HG02981 (cell line): ENCODE results near the gene TIMM13.
A peak's percentile ranks its signal among the peaks of the same experiment; 100 is the strongest.

Experiments
- ATAC-seq: cut with Tn5 transposase; IDR thresholded peaks from one replicate; pipeline ENCODE4 v1.9.1; 2021; ENCODE audit warnings: mild to moderate bottlenecking, moderate library complexity; ENCODE audit not compliant: unreplicated experiment

TIMM13 gene

GRCh38 chr19:2455851-2456570 lies 28.6 kb upstream of the TIMM13 start:
- ATAC-seq = peak; percentile 28

- no peak for ATAC-seq
These were observed 27.8 kb upstream of the TIMM13 start for GRCh38 chr19:2454962-2455850.

- no peak for ATAC-seq
These were observed 27.0 kb upstream of the TIMM13 start for GRCh38 chr19:2454199-2454961.

GRCh38 chr19:2453431-2454025 lies 26.1 kb upstream of the TIMM13 start:
- no peak for ATAC-seq

GRCh38 chr19:2451741-2452140 lies 24.4 kb upstream of the TIMM13 start:
- ATAC-seq = no peak

GRCh38 chr19:2451138-2451537 lies 23.8 kb upstream of the TIMM13 start:
- ATAC-seq = no peak

- ATAC-seq = no peak
These were observed 21.6 kb upstream of the TIMM13 start for GRCh38 chr19:2449019-2449418.

- ATAC-seq = no peak
These were observed 19.0 kb upstream of the TIMM13 start for GRCh38 chr19:2446381-2446780.

GRCh38 chr19:2444251-2445002 lies 17.0 kb upstream of the TIMM13 start:
- ATAC-seq = no peak

- no peak for ATAC-seq
These were observed 16.4 kb upstream of the TIMM13 start for GRCh38 chr19:2443785-2444182.

GRCh38 chr19:2443116-2443784 lies 15.9 kb upstream of the TIMM13 start:
- ATAC-seq = no peak

- ATAC-seq = no peak
These were observed 13.8 kb upstream of the TIMM13 start for GRCh38 chr19:2441096-2441752.

- ATAC-seq = no peak
These were observed 13.1 kb upstream of the TIMM13 start for GRCh38 chr19:2440515-2440914.

GRCh38 chr19:2438178-2438577 lies 10.8 kb upstream of the TIMM13 start:
- no peak for ATAC-seq

GRCh38 chr19:2436926-2437325 lies 9.5 kb upstream of the TIMM13 start:
- no peak for ATAC-seq

GRCh38 chr19:2436384-2436783 lies 9.0 kb upstream of the TIMM13 start:
- no peak for ATAC-seq

GRCh38 chr19:2434721-2435265 lies 7.4 kb upstream of the TIMM13 start:
- no peak for ATAC-seq

- ATAC-seq = no peak
These were observed 6.9 kb upstream of the TIMM13 start for GRCh38 chr19:2434267-2434666.

- ATAC-seq = no peak
These were observed 6.5 kb upstream of the TIMM13 start for GRCh38 chr19:2433854-2434253.
